Panc1 (cell line): ENCODE data around the gene NRGN. TPM values are rescaled to one million over a fixed set of nuclear protein-coding genes. Genes with fewer than 3 reads are reported as not detected.

Experiments
- ATAC-seq: fragments of 200-7000 bp; cut with Tn5 transposase; 2 replicates; pipeline ENCODE4 v1.9.1; 2020; ENCODE audit warnings: mild to moderate bottlenecking, moderate library complexity
- BruUV-seq: library from RNA; stranded (reverse); fragments of 400-500 nt; replicated peaks from 2 replicates; lab custom pipeline; 2021; lab: Mats Ljungman, UMichigan
- CTCF ChIA-PET: fragments of 300-600 bp; sonication (Branson Sonifier 250); formaldehyde crosslinking; loops from one replicate; lab custom pipeline; 2022; ENCODE audit warnings: antibody characterized with exemption; lab: Charles Lee
- POLR2A ChIA-PET: fragments of 300-600 bp; sonication (Branson Sonifier 250); formaldehyde crosslinking; loops from one replicate; lab custom pipeline; 2022; ENCODE audit warnings: antibody characterized with exemption; lab: Charles Lee
- DNase-seq: peaks from one replicate; pipeline ENCODE4 v3.0.0-alpha.2; 2010; ENCODE audit warnings: low read depth, low spot score
- H3K27ac ChIP-seq: 2 replicates; pipeline ENCODE4 v1.5.1; 2011; ENCODE audit warnings: mild to moderate bottlenecking, low read length, inconsistent platforms
- H3K27me3 ChIP-seq: fragments of 200-500 bp; sonication (Bioruptor generic); 2 replicates; pipeline ENCODE4 v1.6.0; 2014; ENCODE audit warnings: low read length, inconsistent platforms; ENCODE audit not compliant: control insufficient read depth, insufficient read depth
- H3K36me3 ChIP-seq: fragments of 200-500 bp; sonication (Bioruptor generic); 2 replicates; pipeline ENCODE4 v1.5.1; 2014; ENCODE audit warnings: inconsistent platforms, mild to moderate bottlenecking, low read length, moderate library complexity; ENCODE audit not compliant: control insufficient read depth, insufficient read depth
- H3K4me1 ChIP-seq: 2 replicates; pipeline ENCODE4 v1.5.1; 2011; ENCODE audit warnings: inconsistent platforms, mild to moderate bottlenecking, low read length, moderate library complexity; ENCODE audit not compliant: control insufficient read depth, insufficient read depth
- H3K4me3 ChIP-seq, 2 experiments: 2 replicates each; pipeline ENCODE4 v1.5.1; 2011 to 2012; ENCODE audit warnings: low read depth in 2 of 2, low read length in 2 of 2, mild to moderate bottlenecking in 2 of 2, inconsistent platforms in 1 of 2, moderate library complexity in 1 of 2
- H3K9me3 ChIP-seq: fragments of 200-500 bp; sonication (Bioruptor generic); 2 replicates; pipeline ENCODE4 v1.5.1; 2014; ENCODE audit warnings: low read depth, mild to moderate bottlenecking, inconsistent platforms, low read length, moderate library complexity; ENCODE audit not compliant: control insufficient read depth, insufficient read depth
- CTCF ChIP-seq: fragments of 450-650 bp; IDR thresholded peaks from 2 replicates; pipeline ENCODE4 v1.5.1; 2017; ENCODE audit warnings: mild to moderate bottlenecking
- POLR2AphosphoS5 ChIP-seq: IDR thresholded peaks from 2 replicates; pipeline ENCODE4 v1.6.1; 2012; ENCODE audit warnings: mild to moderate bottlenecking, low read depth, low read length, moderate library complexity
- REST ChIP-seq, 2 experiments: IDR thresholded peaks; 2 replicates each; pipeline ENCODE4 v1.6.1; 2011 to 2012; ENCODE audit warnings: low read depth in 2 of 2, control low read depth in 1 of 2, low read length in 1 of 2, mild to moderate bottlenecking in 1 of 2, moderate library complexity in 1 of 2; ENCODE audit not compliant: insufficient read depth in 1 of 2
- SIN3A ChIP-seq: IDR thresholded peaks from 2 replicates; pipeline ENCODE4 v1.6.1; 2012; ENCODE audit warnings: low read depth, mild to moderate bottlenecking, low read length, moderate library complexity, borderline replicate concordance; ENCODE audit not compliant: insufficient read depth
- TCF7L2 ChIP-seq: IDR thresholded peaks from 2 replicates; pipeline ENCODE4 v1.6.1; 2011; ENCODE audit warnings: mild to moderate bottlenecking, low read depth, low read length, inconsistent platforms
- in situ Hi-C: cut with HindIII; loops from 2 replicates; pipeline ENCODE4 v1.10.0; 2016; ENCODE audit warnings: low sequenced_read_pairs, low pct_unique_long_range_greater_than_20kb
- intact Hi-C: fragments of 100-400 bp; cut with micrococcal nuclease; formaldehyde crosslinking; loops from one replicate; pipeline ENCODE4 v1.10.0; 2022; ENCODE audit not compliant: unreplicated experiment
- total RNA-seq: library from RNA; stranded (reverse); gene quantifications from one replicate; pipeline ENCODE4 v1.2.1, GENCODE V29; 2021; ENCODE audit not compliant: unreplicated experiment

The NRGN gene
- total RNA-seq, 1 experiment from 2014 or later, result 5.7 TPM

GRCh38 chr11:124754309-124754708 lies 14.6 kb downstream of the NRGN start:
- POLR2A ChIA-PET, result no interaction called here
- H3K4me3 ChIP-seq, result no peak overlapping the region
- no peak for DNase-seq

GRCh38 chr11:124754710-124755109 lies 15.0 kb downstream of the NRGN start:
- ChIA-PET POLR2A (no interaction called here), CTCF (no interaction called here)
- 0 out of 2 replicates have a peak, but pooled peaks cover 4% of the 10 kb centered on the region for H3K4me1 ChIP-seq
- TF ChIP-seq SIN3A (no peak), CTCF (no peak)
- H3K27me3 ChIP-seq, result no peaks in the 10 kb centered on the region
- DNase-seq (no peak), ATAC-seq (no peak)
- no TSS peak for BruUV-seq
- intact Hi-C loops, result no loop called here
- in situ Hi-C loops, result no loop called here
- H3K4me3 ChIP-seq, result no peak overlapping the region
- no peaks in the 10 kb centered on the region for H3K36me3 ChIP-seq
- no peaks in the 10 kb centered on the region for H3K9me3 ChIP-seq
- no peak overlapping the region for H3K27ac ChIP-seq

More at GRCh38 chr11:124754309-124754708, 14.6 kb downstream of the NRGN start:
- H3K4me1 ChIP-seq, result 0 out of 2 replicates have a peak, but pooled peaks cover 4% of the 10 kb centered on the region
- intact Hi-C loops, result no loop called here
- in situ Hi-C loops, result no loop called here
- no peak for ATAC-seq
- H3K36me3 ChIP-seq, result no peaks in the 10 kb centered on the region
- CTCF ChIA-PET, result no interaction called here
- no TSS peak for BruUV-seq
- no peak overlapping the region for H3K27ac ChIP-seq
- no peak for TF ChIP-seq POLR2AphosphoS5
- no peak for TF ChIP-seq SIN3A
- no peak for TF ChIP-seq CTCF
- H3K27me3 ChIP-seq, result no peaks in the 10 kb centered on the region
- H3K9me3 ChIP-seq, result no peaks in the 10 kb centered on the region

GRCh38 chr11:124756033-124756752 lies 16.5 kb downstream of the NRGN start:
- in situ Hi-C loops, result no loop called here

More at GRCh38 chr11:124756033-124756752, 16.5 kb downstream of the NRGN start:
- ChIA-PET POLR2A (no interaction called here), CTCF (no interaction called here)
- BruUV-seq, result no TSS peak
- TF ChIP-seq TCF7L2, result no peak
- TF ChIP-seq CTCF, result no peak
- no peak for TF ChIP-seq REST (IDR thresholded peaks at IDR 0.05; ENCODE audit: insufficient read depth in 1 of 2, low read depth in 2 of 2, low read length in 1 of 2)
- Histone ChIP-seq H3K4me1 (0 out of 2 replicates have a peak, but pooled peaks cover 4% of the 10 kb centered on the region), H3K36me3 (no peaks in the 10 kb centered on the region), H3K9me3 (no peaks in the 10 kb centered on the region), H3K27me3 (no peaks in the 10 kb centered on the region), H3K4me3 (no peak overlapping the region), H3K27ac (no peak overlapping the region)
- no peak for DNase-seq
- no peak for ATAC-seq
- intact Hi-C loops, result no loop called here
